GM19035 (cell line): ENCODE data around the gene NME3.

ENCODE experiments used
- ATAC-seq: cut with Tn5 transposase; IDR thresholded peaks from one replicate; pipeline ENCODE4 v1.9.1; 2021; ENCODE audit not compliant: unreplicated experiment

NME3 gene

GRCh38 chr16:1729445-1729844, 41.9 kb downstream of the NME3 start:
- ATAC-seq: no peak

DNA sequence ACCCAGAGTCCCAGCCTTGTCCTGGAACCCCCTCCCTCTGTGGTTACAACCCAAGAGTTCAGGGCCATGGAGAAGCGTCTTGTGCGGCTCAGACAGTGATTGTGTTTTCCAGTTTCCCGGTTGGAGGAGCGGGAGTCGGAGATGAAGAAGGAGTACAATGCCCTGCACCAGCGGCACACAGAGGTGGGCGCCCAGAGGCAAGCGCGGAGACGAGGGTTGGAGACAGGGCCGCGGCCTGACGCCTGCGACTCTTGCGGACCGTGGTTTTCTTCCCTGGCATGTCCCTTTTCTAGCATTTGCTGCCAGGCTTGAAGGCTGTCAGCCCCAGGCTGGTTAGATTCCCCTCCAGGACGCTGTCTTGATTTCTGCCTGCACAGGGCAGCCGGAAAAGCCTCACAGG, 42.3 kb downstream of the NME3 start:
- no peak for ATAC-seq

DNA sequence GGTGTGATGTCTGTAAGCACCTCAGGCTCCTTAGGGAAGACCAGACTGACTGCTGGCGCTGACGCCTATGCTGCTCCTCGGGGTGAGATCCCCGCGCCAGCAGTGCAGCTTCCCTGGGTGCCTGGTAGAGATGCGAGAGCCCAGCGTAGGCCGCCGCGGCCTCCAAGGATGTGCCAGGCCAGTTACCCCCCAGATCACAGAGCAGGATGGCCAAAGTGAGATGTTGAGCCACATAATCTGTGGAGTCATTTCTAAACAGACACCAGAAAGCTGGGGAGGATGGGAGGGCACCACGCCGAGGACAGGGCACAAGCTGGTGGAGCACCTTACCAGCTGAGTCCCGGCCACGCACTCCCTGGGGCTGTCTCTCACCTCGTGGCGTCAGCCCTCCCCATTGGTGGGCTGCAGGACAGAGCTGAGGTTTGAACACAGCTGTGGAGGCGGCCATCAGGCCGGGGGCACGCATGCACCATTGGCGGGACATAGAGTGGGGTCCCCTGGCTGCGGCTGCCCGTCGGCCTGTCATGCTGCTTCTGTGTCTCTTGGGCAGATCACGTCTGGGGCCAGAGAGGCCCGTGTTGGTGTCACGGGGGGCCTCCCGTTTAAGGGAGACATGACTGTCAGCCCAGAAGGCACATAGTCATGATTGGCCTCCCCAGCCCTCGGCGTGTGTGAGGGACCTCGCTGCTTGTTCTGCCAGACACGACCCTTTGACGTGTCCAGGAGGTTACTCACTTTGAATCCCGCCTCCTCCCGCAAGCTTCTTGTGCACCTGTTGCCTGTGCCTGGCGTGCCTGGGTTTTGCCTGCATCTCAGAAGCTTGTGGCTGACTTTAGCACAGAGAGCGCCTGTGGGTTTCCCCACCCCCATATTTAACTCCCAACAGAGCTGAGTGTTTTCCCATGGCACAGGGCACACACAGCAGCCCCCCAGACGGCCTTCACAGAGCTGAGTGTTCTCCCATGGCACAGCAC, 43.4 kb downstream of the NME3 start:
- ATAC-seq: no peak

- no peak for ATAC-seq
Observed at GRCh38 chr16:1726661-1727502, 44.5 kb downstream of the NME3 start.

- ATAC-seq: no peak
Observed at GRCh38 chr16:1724491-1724890, 46.9 kb downstream of the NME3 start.

DNA sequence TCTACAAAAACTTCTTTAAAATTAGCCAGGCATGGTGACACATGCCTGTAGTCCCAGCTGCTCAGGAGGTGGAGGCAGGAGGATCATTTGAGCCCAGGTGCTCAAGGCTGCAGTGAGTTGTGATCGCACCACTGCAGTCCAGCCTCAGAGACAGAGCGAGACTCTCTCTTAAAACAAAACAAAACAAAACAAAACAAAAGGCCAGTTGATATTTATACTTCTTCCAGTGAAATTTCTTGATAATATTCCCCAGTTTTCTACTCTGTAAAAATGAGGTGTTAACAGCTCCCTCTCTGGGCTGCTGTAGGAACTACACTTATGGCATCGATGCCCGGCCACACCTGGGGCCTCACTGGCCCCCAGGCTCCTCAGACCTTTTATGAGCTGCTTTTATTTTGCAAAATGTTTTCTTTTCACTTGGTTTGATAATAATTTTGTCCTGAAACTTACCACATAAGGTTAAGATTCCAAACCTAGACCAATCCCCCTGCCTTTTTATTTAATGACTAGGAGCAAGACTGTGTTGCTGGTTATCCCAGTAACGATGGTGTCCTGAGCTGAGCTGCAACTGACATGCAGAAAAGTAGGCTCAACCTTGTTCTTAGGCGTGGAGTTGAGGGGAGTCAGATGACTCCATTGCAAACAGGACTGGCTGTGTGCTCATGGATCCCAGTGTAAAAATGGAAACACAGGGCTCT, 47.7 kb downstream of the NME3 start:
- no peak for ATAC-seq

GRCh38 chr16:1721372-1721771, 50.0 kb downstream of the NME3 start:
- no peak for ATAC-seq
